HCT116 (cell line): ENCODE measurements around the gene CATSPERD. TPM values are rescaled to one million over a fixed set of nuclear protein-coding genes. Genes with fewer than 3 reads are reported as not detected.

ENCODE experiments used
- ATAC-seq: fragments of 200-7000 bp; cut with Tn5 transposase; 2 replicates; pipeline ENCODE4 v1.9.1; 2020; ENCODE audit warnings: mild to moderate bottlenecking, moderate library complexity
- BruUV-seq: library from RNA; stranded (reverse); fragments of 400-500 nt; replicated peaks from 2 replicates; lab custom pipeline; 2021; lab: Mats Ljungman, UMichigan
- CTCF ChIA-PET: fragments of 300-600 bp; sonication (Branson Sonifier 250); formaldehyde crosslinking; loops from one replicate; lab custom pipeline; 2021; ENCODE audit warnings: antibody characterized with exemption; lab: Charles Lee
- POLR2A ChIA-PET: fragments of 300-600, 350-600 bp; sonication (Branson Sonifier 250); formaldehyde crosslinking; loops from one replicate; lab custom pipeline; 2021; ENCODE audit warnings: antibody characterized with exemption; lab: Charles Lee
- RAD21 ChIA-PET, 2 experiments: fragments of 300-600 bp; sonication (Branson Sonifier 250); formaldehyde crosslinking; loops; one replicate each; lab custom pipeline; 2023; ENCODE audit warnings: low total read pairs in 2 of 2; ENCODE audit not compliant: uncharacterized antibody in 2 of 2, unreplicated experiment in 2 of 2, low non-redundant PET in 1 of 2; lab: Charles Lee
- DNase-seq: peaks from one replicate; pipeline ENCODE4 v3.0.0-alpha.2; 2010; ENCODE audit warnings: low read depth, low spot score
- H2AFZ ChIP-seq: fragments of 200-600 bp; shearing (Covaris generic), sonication (generic); 2 replicates; pipeline ENCODE4 v1.6.1; 2017; ENCODE audit warnings: low read depth, mixed run types, mixed read lengths, antibody characterized with exemption, low read length; ENCODE audit not compliant: poor library complexity, severe bottlenecking
- H3K27ac ChIP-seq: 2 replicates; pipeline ENCODE4 v1.5.1; 2012; ENCODE audit warnings: low read depth, low read length
- H3K27me3 ChIP-seq: fragments of 200-600 bp; sonication (generic); 2 replicates; pipeline ENCODE4 v1.6.1; 2016; ENCODE audit warnings: mixed run types, low read length, mixed read lengths; ENCODE audit not compliant: insufficient read depth
- H3K36me3 ChIP-seq, 2 experiments: fragments of 200-500 bp in 1 of 2; fragments of 200-600 bp in 1 of 2; sonication (Bioruptor generic) in 1 of 2; sonication (generic) in 1 of 2; 2 replicates each; pipeline versions ENCODE4 v1.5.1 to v1.6.1; 2014 to 2016; ENCODE audit warnings: low read length in 2 of 2, inconsistent platforms in 1 of 2, mixed read lengths in 1 of 2, mixed run types in 1 of 2; ENCODE audit not compliant: insufficient read depth in 2 of 2, control insufficient read depth in 1 of 2
- H3K4me1 ChIP-seq, 2 experiments: fragments of 200-600 bp in 1 of 2; sonication (generic) in 1 of 2; 2 replicates each; pipeline versions ENCODE4 v1.5.1 to v1.6.1; 2012 to 2017; ENCODE audit warnings: low read length in 2 of 2, inconsistent platforms in 1 of 2, mild to moderate bottlenecking in 1 of 2, mixed read lengths in 1 of 2, mixed run types in 1 of 2, moderate library complexity in 1 of 2; ENCODE audit not compliant: insufficient read depth in 2 of 2, control insufficient read depth in 1 of 2
- H3K4me2 ChIP-seq: fragments of 200-600 bp; sonication (generic); 2 replicates; pipeline ENCODE4 v1.6.1; 2017; ENCODE audit warnings: mixed run types, low read length, mixed read lengths
- H3K4me3 ChIP-seq, 2 experiments: fragments of 200-600 bp in 1 of 2; sonication (generic) in 1 of 2; replicated peaks in 1 of 2; 2 replicates each; pipeline ENCODE4 v1.5.1; 2011 to 2016; ENCODE audit warnings: low read length in 2 of 2, control low read depth in 1 of 2, low read depth in 1 of 2, mild to moderate bottlenecking in 1 of 2, mixed read lengths in 1 of 2, mixed run types in 1 of 2
- H3K79me2 ChIP-seq: fragments of 200-600 bp; sonication (generic); 2 replicates; pipeline ENCODE4 v1.6.1; 2017; ENCODE audit warnings: mild to moderate bottlenecking, mixed run types, low read length, moderate library complexity, mixed read lengths; ENCODE audit not compliant: insufficient read depth
- H3K9ac ChIP-seq: fragments of 200-600 bp; sonication (generic); 2 replicates; pipeline ENCODE4 v1.6.1; 2016; ENCODE audit warnings: low read length, mixed read lengths
- H3K9me2 ChIP-seq: fragments of 200-600 bp; sonication (generic), shearing (Covaris generic); 2 replicates; pipeline ENCODE4 v1.6.1; 2017; ENCODE audit warnings: mixed run types, mild to moderate bottlenecking, moderate library complexity; ENCODE audit not compliant: insufficient read depth
- H3K9me3 ChIP-seq, 2 experiments: fragments of 200-500 bp in 1 of 2; fragments of 200-600 bp in 1 of 2; sonication (Bioruptor generic) in 1 of 2; sonication (generic) in 1 of 2; 2 replicates each; pipeline ENCODE4 v1.6.1; 2014 to 2017; ENCODE audit warnings: low read length in 2 of 2, mixed read lengths in 2 of 2, inconsistent platforms in 1 of 2, low read depth in 1 of 2, mild to moderate bottlenecking in 1 of 2, mixed run types in 1 of 2, moderate library complexity in 1 of 2; ENCODE audit not compliant: control insufficient read depth in 1 of 2, insufficient read depth in 1 of 2
- H4K20me1 ChIP-seq: fragments of 200-600 bp; sonication (generic), shearing (Covaris generic); 2 replicates; pipeline ENCODE4 v1.6.1; 2017; ENCODE audit warnings: mixed run types, mild to moderate bottlenecking, moderate library complexity; ENCODE audit not compliant: insufficient read depth
- CEBPB ChIP-seq: IDR thresholded peaks from 2 replicates; pipeline ENCODE4 v1.6.1; 2012; ENCODE audit warnings: low read depth
- POLR2A ChIP-seq: IDR thresholded peaks from 2 replicates; pipeline ENCODE4 v1.7.0; 2011; ENCODE audit warnings: borderline replicate concordance; ENCODE audit not compliant: insufficient read depth, insufficient read length; ENCODE audit errors: extremely low read depth
- REST ChIP-seq: IDR thresholded peaks from 2 replicates; pipeline ENCODE4 v1.6.1; 2012; ENCODE audit warnings: low read depth
- intact Hi-C: fragments of 100-400 bp; cut with micrococcal nuclease; formaldehyde crosslinking; loops from 2 replicates; pipeline ENCODE4 v1.10.0; 2022
- total RNA-seq: library from RNA; stranded (reverse); gene quantifications from one replicate; pipeline ENCODE4 v1.2.1, GENCODE V29; 2021; ENCODE audit not compliant: unreplicated experiment

Gene CATSPERD
- total RNA-seq, 1 experiment from 2014 or later: not detected

- H4K20me1 ChIP-seq: no peaks in the 10 kb centered on the region
- H3K4me1 ChIP-seq: peaks cover 5 to 18% of the 10 kb centered on the region in 2 experiments
- H3K4me2 ChIP-seq: no peak overlapping the region
- no peak overlapping the region for H2AFZ ChIP-seq
- H3K27me3 ChIP-seq: no peaks in the 10 kb centered on the region
- H3K4me3 ChIP-seq: no peak overlapping the region
- H3K9ac ChIP-seq: no peak overlapping the region
- no TSS peak for BruUV-seq
- DNase-seq: no peak
- H3K36me3 ChIP-seq: no peaks in the 10 kb centered on the region
- POLR2A ChIA-PET: interaction anchor here (0.9 kb wide), 1 partner anchor 27 kb away, joined by 3 read pairs; no protein-coding TSS in a partner anchor
- H3K9me2 ChIP-seq: no peaks in the 10 kb centered on the region
- ATAC-seq: no peak
- RAD21 ChIA-PET: no interaction called here
- intact Hi-C loops: no loop called here
- TF ChIP-seq CEBPB (no peak), REST (no peak), POLR2A (no peak)
- no peaks in the 10 kb centered on the region for H3K79me2 ChIP-seq
- no peaks in the 10 kb centered on the region for H3K9me3 ChIP-seq
- CTCF ChIA-PET: no interaction called here
- H3K27ac ChIP-seq: no peak overlapping the region
These were observed 80.2 kb downstream of the CATSPERD start for GRCh38 chr19:5800361-5801270.
